HEK293 (cell line): ENCODE data around the gene KIAA0825.

Experiments
- CTCF ChIA-PET: fragments of 350-600 bp; formaldehyde crosslinking; extraction: SDS; loops from one replicate; lab custom pipeline; 2021; ENCODE audit warnings: antibody characterized with exemption; lab: Yijun Ruan, JAX
- POLR2A ChIA-PET: fragments of 300-600 bp; formaldehyde crosslinking; extraction: SDS; loops from one replicate; lab custom pipeline; 2020; ENCODE audit warnings: antibody characterized with exemption, inconsistent platforms; lab: Yijun Ruan, JAX
- H3K27ac ChIP-seq: fragments of 200-500 bp; sonication (Bioruptor generic); 2 replicates; pipeline ENCODE4 v1.5.1; 2014; ENCODE audit warnings: low read depth, low read length, control low read depth, inconsistent platforms; ENCODE audit errors: extremely low read depth
- H3K36me3 ChIP-seq, 2 experiments: fragments of 200-500 bp in 1 of 2; sonication (Bioruptor generic) in 1 of 2; 1 replicate in 1 of 2; 2 replicates in 1 of 2; pipeline ENCODE4 v1.5.1; 2014 to 2017; ENCODE audit warnings: inconsistent platforms in 2 of 2, low read length in 2 of 2; ENCODE audit not compliant: control insufficient read depth in 2 of 2, insufficient read depth in 1 of 2
- H3K4me1 ChIP-seq: fragments of 200-500 bp; sonication (Bioruptor generic); 2 replicates; pipeline ENCODE4 v1.5.1; 2014; ENCODE audit warnings: mild to moderate bottlenecking, low read length, inconsistent platforms; ENCODE audit not compliant: control insufficient read depth, insufficient read depth
- H3K4me3 ChIP-seq: 2 replicates; pipeline ENCODE4 v1.5.1; 2011; ENCODE audit warnings: low read depth, mild to moderate bottlenecking, control low read depth, low read length, moderate library complexity
- H3K9me3 ChIP-seq: fragments of 200-500 bp; sonication (Bioruptor generic); 2 replicates; pipeline ENCODE4 v1.5.1; 2014; ENCODE audit warnings: low read depth, low read length, inconsistent platforms; ENCODE audit not compliant: control insufficient read depth, insufficient read depth
- ATF2 ChIP-seq: fragments of 450-650 bp; formaldehyde crosslinking; IDR thresholded peaks from 2 replicates; pipeline ENCODE4 v1.5.1; 2016; ENCODE audit warnings: missing biosample characterization, missing genetic modification characterization, low read depth
- BCL11B ChIP-seq: fragments of 450-650 bp; formaldehyde crosslinking; IDR thresholded peaks from 2 replicates; pipeline ENCODE4 v1.5.1; 2016; ENCODE audit warnings: low read depth, missing biosample characterization, missing genetic modification characterization
- FEZF1 ChIP-seq: fragments of 450-650 bp; formaldehyde crosslinking; IDR thresholded peaks from 2 replicates; pipeline ENCODE4 v1.5.1; 2016; ENCODE audit warnings: missing biosample characterization, missing genetic modification characterization
- HOXA7 ChIP-seq: sonication (generic); formaldehyde crosslinking; IDR thresholded peaks from 2 replicates; pipeline ENCODE4 v1.8.1; 2022; ENCODE audit warnings: missing genetic modification reagents, borderline replicate concordance
- IKZF3 ChIP-seq: fragments of 450-650 bp; IDR thresholded peaks from 2 replicates; pipeline ENCODE4 v1.5.0; 2018; ENCODE audit warnings: missing biosample characterization, mild to moderate bottlenecking, missing genetic modification characterization, moderate library complexity
- KLF16 ChIP-seq: fragments of 450-650 bp; formaldehyde crosslinking; IDR thresholded peaks from 2 replicates; pipeline ENCODE4 v1.5.1; 2017; ENCODE audit warnings: missing biosample characterization, missing genetic modification characterization
- KLF8 ChIP-seq: fragments of 450-650 bp; formaldehyde crosslinking; IDR thresholded peaks from 2 replicates; pipeline ENCODE4 v1.5.1; 2016; ENCODE audit warnings: missing biosample characterization, missing genetic modification characterization
- PRDM6 ChIP-seq: fragments of 450-650 bp; formaldehyde crosslinking; IDR thresholded peaks from 2 replicates; pipeline ENCODE4 v1.5.1; 2017; ENCODE audit warnings: missing biosample characterization, missing genetic modification characterization
- SP3 ChIP-seq: fragments of 450-650 bp; formaldehyde crosslinking; IDR thresholded peaks from 2 replicates; pipeline ENCODE4 v1.5.1; 2016; ENCODE audit warnings: missing biosample characterization, missing genetic modification characterization
- WT1 ChIP-seq: fragments of 450-650 bp; formaldehyde crosslinking; IDR thresholded peaks from 2 replicates; pipeline ENCODE4 v1.5.1; 2016; ENCODE audit warnings: missing biosample characterization, missing genetic modification characterization
- ZEB2 ChIP-seq: fragments of 450-650 bp; formaldehyde crosslinking; IDR thresholded peaks from 2 replicates; pipeline ENCODE4 v1.5.1; 2016; ENCODE audit warnings: missing biosample characterization, missing genetic modification characterization
- ZFP69B ChIP-seq: fragments of 450-650 bp; formaldehyde crosslinking; IDR thresholded peaks from 2 replicates; pipeline ENCODE4 v1.5.1; 2016; ENCODE audit warnings: missing biosample characterization, missing genetic modification characterization
- ZIC2 ChIP-seq: fragments of 450-650 bp; formaldehyde crosslinking; IDR thresholded peaks from 2 replicates; pipeline ENCODE4 v1.5.1; 2016; ENCODE audit warnings: missing biosample characterization, missing genetic modification characterization
- ZNF133 ChIP-seq: fragments of 450-650 bp; formaldehyde crosslinking; IDR thresholded peaks from 2 replicates; pipeline ENCODE4 v1.5.1; 2016; ENCODE audit warnings: missing biosample characterization, missing genetic modification characterization
- ZNF140 ChIP-seq: fragments of 450-650 bp; formaldehyde crosslinking; IDR thresholded peaks from 2 replicates; pipeline ENCODE4 v1.5.1; 2016; ENCODE audit warnings: missing biosample characterization, missing genetic modification characterization
- ZNF16 ChIP-seq: fragments of 450-650 bp; formaldehyde crosslinking; IDR thresholded peaks from 2 replicates; pipeline ENCODE4 v1.5.1; 2016; ENCODE audit warnings: low read depth, missing biosample characterization, missing genetic modification characterization
- ZNF174 ChIP-seq: fragments of 450-650 bp; formaldehyde crosslinking; IDR thresholded peaks from 2 replicates; pipeline ENCODE4 v1.5.0; 2017; ENCODE audit warnings: missing biosample characterization, mild to moderate bottlenecking, missing genetic modification characterization
- ZNF211 ChIP-seq: fragments of 450-650 bp; formaldehyde crosslinking; IDR thresholded peaks from 2 replicates; pipeline ENCODE4 v1.5.1; 2016; ENCODE audit warnings: low read depth, missing biosample characterization, missing genetic modification characterization
- ZNF239 ChIP-seq: fragments of 450-650 bp; formaldehyde crosslinking; IDR thresholded peaks from 2 replicates; pipeline ENCODE4 v1.5.1; 2016; ENCODE audit warnings: missing biosample characterization, missing genetic modification characterization
- ZNF335 ChIP-seq: fragments of 450-650 bp; formaldehyde crosslinking; conservative IDR thresholded peaks from 2 replicates; pipeline ENCODE4 v1.5.1; 2016; ENCODE audit warnings: missing biosample characterization, missing genetic modification characterization
- ZNF37A ChIP-seq: fragments of 450-650 bp; IDR thresholded peaks from 2 replicates; pipeline ENCODE4 v1.5.1; 2018; ENCODE audit warnings: missing biosample characterization, missing genetic modification characterization
- ZNF391 ChIP-seq: fragments of 450-650 bp; formaldehyde crosslinking; IDR thresholded peaks from 2 replicates; pipeline ENCODE4 v1.5.1; 2016; ENCODE audit warnings: low read depth, missing biosample characterization, missing genetic modification characterization, borderline replicate concordance
- ZNF48 ChIP-seq: fragments of 450-650 bp; formaldehyde crosslinking; IDR thresholded peaks from 2 replicates; pipeline ENCODE4 v1.5.1; 2016; ENCODE audit warnings: missing biosample characterization, missing genetic modification characterization
- ZNF560 ChIP-seq: fragments of 450-650 bp; formaldehyde crosslinking; IDR thresholded peaks from 2 replicates; pipeline ENCODE4 v1.5.1; 2017; ENCODE audit warnings: missing biosample characterization, missing genetic modification characterization, borderline replicate concordance
- ZNF596 ChIP-seq: fragments of 450-650 bp; IDR thresholded peaks from 2 replicates; pipeline ENCODE4 v1.5.0; 2018; ENCODE audit warnings: missing biosample characterization, mild to moderate bottlenecking, missing genetic modification characterization, moderate library complexity
- ZNF624 ChIP-seq: fragments of 450-650 bp; formaldehyde crosslinking; IDR thresholded peaks from 2 replicates; pipeline ENCODE4 v1.5.1; 2017; ENCODE audit warnings: missing biosample characterization, missing genetic modification characterization
- ZNF629 ChIP-seq: fragments of 450-650 bp; formaldehyde crosslinking; IDR thresholded peaks from 2 replicates; pipeline ENCODE4 v1.5.1; 2017; ENCODE audit warnings: missing biosample characterization, missing genetic modification characterization
- ZNF747 ChIP-seq: fragments of 450-650 bp; formaldehyde crosslinking; IDR thresholded peaks from 2 replicates; pipeline ENCODE4 v1.5.1; 2016; ENCODE audit warnings: missing biosample characterization, missing genetic modification characterization
- ZXDB ChIP-seq: fragments of 450-650 bp; formaldehyde crosslinking; IDR thresholded peaks from 2 replicates; pipeline ENCODE4 v1.5.1; 2016; ENCODE audit warnings: missing biosample characterization, missing genetic modification characterization
- TF ChIP-seq, protein P1 (sequence below): fragments of 450-650 bp; IDR thresholded peaks from 2 replicates; pipeline ENCODE4 v1.5.1; 2018; ENCODE audit warnings: missing biosample characterization, mild to moderate bottlenecking, missing genetic modification characterization
- TF ChIP-seq, protein P2 (sequence below): fragments of 450-650 bp; formaldehyde crosslinking; IDR thresholded peaks from 2 replicates; pipeline ENCODE4 v1.5.1; 2016; ENCODE audit warnings: missing biosample characterization, missing genetic modification characterization
- TF ChIP-seq, protein P3 (sequence below): fragments of 450-650 bp; formaldehyde crosslinking; IDR thresholded peaks from 2 replicates; pipeline ENCODE4 v1.5.1; 2016; ENCODE audit warnings: missing biosample characterization, missing genetic modification characterization, borderline replicate concordance

KIAA0825 gene

DNA sequence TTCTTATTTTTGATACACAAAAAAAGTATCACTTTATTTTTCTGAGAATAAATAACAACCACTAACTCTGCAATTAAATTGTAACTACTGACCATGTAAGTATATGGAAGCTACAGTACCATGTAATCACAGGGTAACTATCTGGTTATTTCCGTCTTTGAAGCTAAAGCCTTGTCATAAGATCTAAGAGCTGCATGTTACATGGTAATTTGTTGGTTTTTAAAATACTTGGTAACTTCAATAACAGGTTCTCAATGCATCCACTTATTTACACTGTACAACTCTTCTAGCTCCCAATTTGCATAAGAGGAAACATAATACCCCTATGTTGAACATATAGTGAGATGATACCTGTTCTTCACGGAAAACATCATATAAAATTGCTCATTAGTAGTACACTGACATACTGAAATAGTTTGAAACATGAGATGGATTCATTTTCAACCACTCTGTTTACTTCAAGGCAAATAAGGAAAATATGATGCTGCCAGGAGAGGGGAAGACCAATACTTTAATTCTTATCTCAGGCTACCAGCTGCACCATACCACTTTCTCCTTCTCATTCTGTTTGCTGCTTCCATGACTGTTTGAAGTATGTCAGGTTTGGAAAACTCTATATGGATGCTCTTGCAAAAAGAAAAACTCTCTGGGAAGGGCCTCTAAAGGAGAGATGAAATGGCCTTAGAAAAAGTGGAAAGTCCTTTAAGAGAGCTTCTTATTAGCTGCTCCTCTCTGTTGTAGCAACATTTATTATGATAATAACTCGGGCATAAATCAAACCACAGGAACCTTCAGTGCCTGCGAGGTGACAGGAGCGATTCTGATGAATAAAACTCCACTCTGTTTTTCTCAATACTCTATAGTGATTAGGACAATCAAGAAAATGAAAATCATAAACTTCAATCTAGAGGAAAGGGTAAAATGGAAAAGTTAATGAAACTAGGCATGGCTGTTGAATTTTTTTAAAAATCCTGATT lies 150.2 kb downstream of the KIAA0825 start:
- Histone ChIP-seq H3K4me3 (no peak overlapping the region), H3K36me3 (no peaks in the 10 kb centered on the region), H3K9me3 (no peaks in the 10 kb centered on the region), H3K27ac (no peak overlapping the region), H3K4me1 (peaks cover 14% of the 10 kb centered on the region)
- ChIA-PET CTCF (interaction anchor here (0.6 kb wide), 2 partner anchors 22 to 128 kb away, joined by 3 read pairs; no protein-coding TSS in a partner anchor), POLR2A (no interaction called here)
- TF ChIP-seq ZNF211 (tag by site-specific recombination) = no peak
- TF ChIP-seq ZNF560 (tag by site-specific recombination) = no peak
- TF ChIP-seq ZXDB (tag by site-specific recombination) = no peak
- TF ChIP-seq KLF16 = no peak
- TF ChIP-seq, protein P1, sequence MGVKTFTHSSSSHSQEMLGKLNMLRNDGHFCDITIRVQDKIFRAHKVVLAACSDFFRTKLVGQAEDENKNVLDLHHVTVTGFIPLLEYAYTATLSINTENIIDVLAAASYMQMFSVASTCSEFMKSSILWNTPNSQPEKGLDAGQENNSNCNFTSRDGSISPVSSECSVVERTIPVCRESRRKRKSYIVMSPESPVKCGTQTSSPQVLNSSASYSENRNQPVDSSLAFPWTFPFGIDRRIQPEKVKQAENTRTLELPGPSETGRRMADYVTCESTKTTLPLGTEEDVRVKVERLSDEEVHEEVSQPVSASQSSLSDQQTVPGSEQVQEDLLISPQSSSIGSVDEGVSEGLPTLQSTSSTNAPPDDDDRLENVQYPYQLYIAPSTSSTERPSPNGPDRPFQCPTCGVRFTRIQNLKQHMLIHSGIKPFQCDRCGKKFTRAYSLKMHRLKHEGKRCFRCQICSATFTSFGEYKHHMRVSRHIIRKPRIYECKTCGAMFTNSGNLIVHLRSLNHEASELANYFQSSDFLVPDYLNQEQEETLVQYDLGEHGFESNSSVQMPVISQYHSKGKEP (tag by site-specific recombination) = 0 out of 2 replicates have a peak, but pooled peaks have one; percentile 8
- TF ChIP-seq ZNF16 = no peak
- TF ChIP-seq ZNF747 = no peak
- TF ChIP-seq ZNF596 (tag by site-specific recombination) = no peak
- no peak for TF ChIP-seq ZNF133 (tag by site-specific recombination)
- TF ChIP-seq ZNF629 (tag by site-specific recombination) = 0 out of 2 replicates have a peak, but pooled peaks have one; percentile 19
- TF ChIP-seq ZNF391 (tag by site-specific recombination) = no peak
- TF ChIP-seq ZNF37A = no peak
- TF ChIP-seq FEZF1 (tag by site-specific recombination) = no peak
- TF ChIP-seq ZNF174 = no peak
- no peak for TF ChIP-seq IKZF3 (tag by site-specific recombination)
- no peak for TF ChIP-seq ZNF140
- TF ChIP-seq SP3 (tag by site-specific recombination) = 0 out of 2 replicates have a peak, but pooled peaks have one; percentile 30
- TF ChIP-seq, protein P2, sequence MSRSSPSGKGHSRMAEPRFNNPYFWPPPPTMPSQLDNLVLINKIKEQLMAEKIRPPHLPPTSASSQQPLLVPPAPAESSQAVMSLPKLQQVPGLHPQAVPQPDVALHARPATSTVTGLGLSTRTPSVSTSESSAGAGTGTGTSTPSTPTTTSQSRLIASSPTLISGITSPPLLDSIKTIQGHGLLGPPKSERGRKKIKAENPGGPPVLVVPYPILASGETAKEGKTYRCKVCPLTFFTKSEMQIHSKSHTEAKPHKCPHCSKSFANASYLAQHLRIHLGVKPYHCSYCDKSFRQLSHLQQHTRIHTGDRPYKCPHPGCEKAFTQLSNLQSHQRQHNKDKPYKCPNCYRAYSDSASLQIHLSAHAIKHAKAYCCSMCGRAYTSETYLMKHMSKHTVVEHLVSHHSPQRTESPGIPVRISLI (tag by site-specific recombination) = peak; percentile 61; the same call in 1 of the 2 replicates
- TF ChIP-seq, protein P3, sequence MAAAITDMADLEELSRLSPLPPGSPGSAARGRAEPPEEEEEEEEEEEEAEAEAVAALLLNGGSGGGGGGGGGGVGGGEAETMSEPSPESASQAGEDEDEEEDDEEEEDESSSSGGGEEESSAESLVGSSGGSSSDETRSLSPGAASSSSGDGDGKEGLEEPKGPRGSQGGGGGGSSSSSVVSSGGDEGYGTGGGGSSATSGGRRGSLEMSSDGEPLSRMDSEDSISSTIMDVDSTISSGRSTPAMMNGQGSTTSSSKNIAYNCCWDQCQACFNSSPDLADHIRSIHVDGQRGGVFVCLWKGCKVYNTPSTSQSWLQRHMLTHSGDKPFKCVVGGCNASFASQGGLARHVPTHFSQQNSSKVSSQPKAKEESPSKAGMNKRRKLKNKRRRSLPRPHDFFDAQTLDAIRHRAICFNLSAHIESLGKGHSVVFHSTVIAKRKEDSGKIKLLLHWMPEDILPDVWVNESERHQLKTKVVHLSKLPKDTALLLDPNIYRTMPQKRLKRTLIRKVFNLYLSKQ = no peak
- no peak for TF ChIP-seq ZNF624
- TF ChIP-seq ATF2 (tag by site-specific recombination) = no peak
- no peak for TF ChIP-seq ZNF239 (tag by site-specific recombination)
- TF ChIP-seq ZNF335 (tag by site-specific recombination) = no peak
- TF ChIP-seq ZIC2 (tag by site-specific recombination) = no peak
- TF ChIP-seq ZFP69B (tag by site-specific recombination) = no peak
- no peak for TF ChIP-seq KLF8 (tag by site-specific recombination)
- TF ChIP-seq ZNF48 (tag by site-specific recombination) = no peak
- TF ChIP-seq PRDM6 (tag by site-specific recombination) = peak; percentile 56; the same call in 1 of the 2 replicates
- TF ChIP-seq WT1 (tag by site-specific recombination) = peak; percentile 73
- TF ChIP-seq HOXA7 (CRISPR knock-in tag) = no peak
- TF ChIP-seq BCL11B = no peak
- TF ChIP-seq ZEB2 (tag by site-specific recombination) = no peak
